Measurements from ENCODE around the gene TSEN54.

TSEN54 gene

GRCh38 chr17:75516255-75516618, at the start of gene TSEN54:
Gene TSEN54 (plus strand): TSS chr17:75516528. CDS start chr17:75516561, 33 bp downstream.
- Histone ChIP-seq H3K27ac (ENCODE audit: low read depth, low read length) (no peak within 1 kb of the TSS), H3F3A (ENCODE audit: control insufficient read depth, insufficient read depth) (no peaks in the 10 kb centered on the region; the same call in 1 of the 2 replicates), H4K20me1 (ENCODE audit: control insufficient read depth, insufficient read depth, low read depth, low read length) (peaks cover 5% of the 10 kb centered on the region; the same call in 1 of the 2 replicates), H3K79me2 (ENCODE audit: control insufficient read depth, low read length) (peaks cover 20% of the 10 kb centered on the region), H3K4me3 (ENCODE audit: low read length) (peak within 1 kb of the TSS; percentile 93), H3K4me2 (ENCODE audit: low read length) (peak within 1 kb of the TSS; percentile 82), H3K27me3 (ENCODE audit: control insufficient read depth, low read length) (peaks cover 17% of the 10 kb centered on the region), H3K9me3 (ENCODE audit: control insufficient read depth, insufficient read depth, low read length) (no peaks in the 10 kb centered on the region), H3K36me3 (ENCODE audit: control insufficient read depth, low read length) (peaks cover 20% of the 10 kb centered on the region), H3K4me1 (ENCODE audit: control insufficient read depth, low read length) (peaks cover 30% of the 10 kb centered on the region), H3K9me2 (replicated peaks; ENCODE audit: control insufficient read depth, low read length) (no peaks in the 10 kb centered on the region)
- TF ChIP-seq EZH2phosphoT487 (IDR thresholded peaks at IDR 0.05; ENCODE audit: borderline replicate concordance, low read length) = no peak
- no peak for TF ChIP-seq CTCF (IDR thresholded peaks at IDR 0.05; ENCODE audit: low read depth, low read length, poor library complexity, severe bottlenecking)

GRCh38 chr17:75468291-75468754, 48.0 kb upstream of the TSEN54 start:
- Histone ChIP-seq H3K9me3 (ENCODE audit: control insufficient read depth, insufficient read depth, low read length) (no peaks in the 10 kb centered on the region), H3K27ac (ENCODE audit: low read depth, low read length) (no peak overlapping the region), H4K20me1 (ENCODE audit: control insufficient read depth, insufficient read depth, low read depth, low read length) (no peaks in the 10 kb centered on the region), H3K4me2 (ENCODE audit: low read length) (no peak overlapping the region), H3K36me3 (ENCODE audit: control insufficient read depth, low read length) (peaks cover 8% of the 10 kb centered on the region), H3F3A (ENCODE audit: control insufficient read depth, insufficient read depth) (no peaks in the 10 kb centered on the region), H3K4me1 (ENCODE audit: control insufficient read depth, low read length) (peaks cover 10% of the 10 kb centered on the region), H3K9me2 (replicated peaks; ENCODE audit: control insufficient read depth, low read length) (no peaks in the 10 kb centered on the region), H3K27me3 (ENCODE audit: control insufficient read depth, low read length) (no peaks in the 10 kb centered on the region), H3K79me2 (ENCODE audit: control insufficient read depth, low read length) (peaks cover 12% of the 10 kb centered on the region), H3K4me3 (ENCODE audit: low read length) (no peak overlapping the region)
- TF ChIP-seq CTCF (IDR thresholded peaks at IDR 0.05; ENCODE audit: low read depth, low read length, poor library complexity, severe bottlenecking) (no peak), EZH2phosphoT487 (IDR thresholded peaks at IDR 0.05; ENCODE audit: borderline replicate concordance, low read length) (no peak)

DNA sequence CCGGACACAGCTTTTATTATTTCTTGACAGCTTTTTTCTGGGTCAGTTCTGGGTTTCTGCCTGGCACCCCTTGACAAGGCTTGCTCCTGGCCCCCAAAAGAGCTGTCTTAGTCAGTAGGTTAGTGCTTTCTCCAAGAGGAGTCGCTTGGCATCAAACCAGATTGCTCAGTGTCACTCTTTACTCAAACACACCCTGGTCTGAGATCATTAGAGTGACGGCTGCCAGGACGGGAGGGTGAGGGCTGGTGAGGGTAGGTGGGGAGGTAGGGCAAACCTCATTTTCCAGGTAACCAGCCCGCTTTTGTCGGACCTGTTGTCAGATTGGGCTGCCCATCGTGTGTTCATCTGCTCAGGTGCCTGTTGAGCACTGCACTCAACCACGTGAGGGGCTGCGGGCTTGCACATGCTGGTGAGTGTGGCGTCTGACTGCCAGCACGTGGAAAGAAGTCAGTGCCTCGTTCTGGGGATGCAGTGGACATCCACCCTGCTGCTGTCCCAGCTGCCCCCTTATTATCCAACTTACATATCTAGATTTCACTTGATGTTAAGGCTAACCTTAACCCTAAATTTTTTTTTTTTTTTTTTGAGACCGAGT, 47.5 kb upstream of the TSEN54 start:
- Histone ChIP-seq H4K20me1 (ENCODE audit: control insufficient read depth, insufficient read depth, low read depth, low read length) (no peaks in the 10 kb centered on the region), H3K36me3 (ENCODE audit: control insufficient read depth, low read length) (peaks cover 8% of the 10 kb centered on the region), H3K79me2 (ENCODE audit: control insufficient read depth, low read length) (peaks cover 10% of the 10 kb centered on the region), H3K27ac (ENCODE audit: low read depth, low read length) (no peak overlapping the region), H3K4me2 (ENCODE audit: low read length) (no peak overlapping the region), H3K27me3 (ENCODE audit: control insufficient read depth, low read length) (no peaks in the 10 kb centered on the region), H3F3A (ENCODE audit: control insufficient read depth, insufficient read depth) (no peaks in the 10 kb centered on the region), H3K9me3 (ENCODE audit: control insufficient read depth, insufficient read depth, low read length) (no peaks in the 10 kb centered on the region), H3K4me1 (ENCODE audit: control insufficient read depth, low read length) (peaks cover 10% of the 10 kb centered on the region), H3K4me3 (ENCODE audit: low read length) (no peak overlapping the region), H3K9me2 (replicated peaks; ENCODE audit: control insufficient read depth, low read length) (no peaks in the 10 kb centered on the region)
- TF ChIP-seq EZH2phosphoT487 (IDR thresholded peaks at IDR 0.05; ENCODE audit: borderline replicate concordance, low read length) (no peak), CTCF (IDR thresholded peaks at IDR 0.05; ENCODE audit: low read depth, low read length, poor library complexity, severe bottlenecking) (no peak)
